Glutamatergic neuron (in vitro differentiated cells): ENCODE data around the gene TACC2. TPM values are rescaled to one million over a fixed set of nuclear protein-coding genes. Genes with fewer than 3 reads are reported as not detected.

Experiments used
- DNase-seq: peaks from one replicate; pipeline ENCODE4 v3.0.0; 2022
- H3K27ac Mint-ChIP-seq: one replicate; pipeline ENCODE4 v1.8.0; 2020; ENCODE audit warnings: mild to moderate bottlenecking, mixed read lengths, inconsistent platforms; ENCODE audit not compliant: unreplicated experiment
- H3K27me3 Mint-ChIP-seq: one replicate; pipeline ENCODE4 v1.8.0; 2020; ENCODE audit warnings: mild to moderate bottlenecking, moderate library complexity, mixed read lengths, inconsistent platforms; ENCODE audit not compliant: unreplicated experiment
- H3K36me3 Mint-ChIP-seq: one replicate; pipeline ENCODE4 v1.8.0; 2020; ENCODE audit warnings: mild to moderate bottlenecking, mixed read lengths, inconsistent platforms; ENCODE audit not compliant: unreplicated experiment
- H3K4me1 Mint-ChIP-seq: one replicate; pipeline ENCODE4 v1.8.0; 2020; ENCODE audit warnings: mild to moderate bottlenecking, low read depth, mixed read lengths, inconsistent platforms; ENCODE audit not compliant: unreplicated experiment
- H3K4me3 Mint-ChIP-seq: one replicate; pipeline ENCODE4 v1.8.0; 2020; ENCODE audit warnings: mild to moderate bottlenecking, mixed read lengths, inconsistent platforms; ENCODE audit not compliant: unreplicated experiment
- H3K9me3 Mint-ChIP-seq: one replicate; pipeline ENCODE4 v1.8.0; 2020; ENCODE audit warnings: mild to moderate bottlenecking, moderate library complexity, mixed read lengths, inconsistent platforms; ENCODE audit not compliant: unreplicated experiment
- total RNA-seq: library from RNA; stranded (reverse); fragmentation: NEBNext Ultra II Directional; extraction: Animal tissue kit (Norgen Biotek cat#: 25700); gene quantifications from one replicate; pipeline ENCODE4 v1.2.1, GENCODE V29; 2021; ENCODE audit not compliant: unreplicated experiment
- TF ChIP-seq, protein P1 (sequence below): fragments of 200-600 bp; sonication (generic); IDR thresholded peaks from one replicate; pipeline ENCODE4 v1.5.0; 2021; ENCODE audit not compliant: partially characterized antibody, unreplicated experiment

TACC2 gene
- total RNA-seq, 1 donor from 2014 or later = 499 TPM

DNA sequence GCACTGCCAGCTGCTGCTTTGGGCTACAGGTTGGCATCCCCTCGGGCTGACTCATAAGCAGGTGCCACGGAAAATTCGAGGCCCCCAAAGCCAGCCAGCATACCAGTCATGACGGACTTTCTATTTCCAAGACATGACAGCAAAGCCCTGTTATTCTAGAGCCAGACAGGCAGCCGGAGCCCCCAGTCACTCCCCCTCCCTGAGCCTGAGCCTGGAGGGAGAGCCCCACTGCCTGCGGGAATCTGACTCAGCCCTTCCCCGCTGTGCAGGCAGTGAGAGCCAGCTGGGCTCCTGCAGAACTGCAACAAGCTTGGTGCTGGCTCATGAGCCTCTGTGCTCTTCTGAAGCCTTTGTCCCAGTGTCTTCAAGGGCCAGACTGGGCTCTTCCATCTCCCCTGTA is 297.9 kb downstream of the TACC2 start:
- H3K9me3 Mint-ChIP-seq = peaks cover 7% of the 10 kb centered on the region
- peak overlapping the region; percentile 65 for H3K27ac Mint-ChIP-seq

DNA sequence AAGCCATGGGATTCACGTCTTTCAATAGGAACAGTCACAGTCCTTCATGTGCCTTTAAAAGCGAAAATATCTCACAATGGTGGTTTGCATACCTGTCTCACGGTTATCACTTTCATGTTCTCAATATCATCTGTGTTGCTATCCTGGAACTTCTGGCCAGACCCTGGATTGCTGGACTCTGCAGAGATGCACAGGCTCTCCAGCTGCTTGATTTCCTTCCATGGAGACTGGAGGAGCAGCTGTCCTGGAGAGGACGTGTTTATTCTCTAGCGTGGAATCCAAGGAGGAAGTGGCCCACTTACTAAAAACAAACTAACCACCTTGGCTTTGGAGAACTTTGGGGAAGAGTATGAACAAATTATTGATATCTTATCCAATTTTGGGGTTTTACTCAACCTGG is 298.6 kb downstream of the TACC2 start:
- TF ChIP-seq, protein P1, sequence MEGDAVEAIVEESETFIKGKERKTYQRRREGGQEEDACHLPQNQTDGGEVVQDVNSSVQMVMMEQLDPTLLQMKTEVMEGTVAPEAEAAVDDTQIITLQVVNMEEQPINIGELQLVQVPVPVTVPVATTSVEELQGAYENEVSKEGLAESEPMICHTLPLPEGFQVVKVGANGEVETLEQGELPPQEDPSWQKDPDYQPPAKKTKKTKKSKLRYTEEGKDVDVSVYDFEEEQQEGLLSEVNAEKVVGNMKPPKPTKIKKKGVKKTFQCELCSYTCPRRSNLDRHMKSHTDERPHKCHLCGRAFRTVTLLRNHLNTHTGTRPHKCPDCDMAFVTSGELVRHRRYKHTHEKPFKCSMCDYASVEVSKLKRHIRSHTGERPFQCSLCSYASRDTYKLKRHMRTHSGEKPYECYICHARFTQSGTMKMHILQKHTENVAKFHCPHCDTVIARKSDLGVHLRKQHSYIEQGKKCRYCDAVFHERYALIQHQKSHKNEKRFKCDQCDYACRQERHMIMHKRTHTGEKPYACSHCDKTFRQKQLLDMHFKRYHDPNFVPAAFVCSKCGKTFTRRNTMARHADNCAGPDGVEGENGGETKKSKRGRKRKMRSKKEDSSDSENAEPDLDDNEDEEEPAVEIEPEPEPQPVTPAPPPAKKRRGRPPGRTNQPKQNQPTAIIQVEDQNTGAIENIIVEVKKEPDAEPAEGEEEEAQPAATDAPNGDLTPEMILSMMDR = no peak
- Mint-ChIP-seq H3K36me3 (peaks cover 7% of the 10 kb centered on the region), H3K4me3 (no peak overlapping the region), H3K4me1 (peaks cover 21% of the 10 kb centered on the region), H3K27me3 (peaks cover 7% of the 10 kb centered on the region), H3K9me3 (peaks cover 7% of the 10 kb centered on the region), H3K27ac (no peak overlapping the region)
- no peak for DNase-seq

More for the DNA sequence above, 297.9 kb downstream of the TACC2 start:
- Mint-ChIP-seq H3K4me3 (no peak overlapping the region), H3K27me3 (peaks cover 7% of the 10 kb centered on the region), H3K4me1 (peaks cover 25% of the 10 kb centered on the region), H3K36me3 (peaks cover 7% of the 10 kb centered on the region)
- TF ChIP-seq, protein P1 = no peak
- DNase-seq = peak; percentile 60

DNA sequence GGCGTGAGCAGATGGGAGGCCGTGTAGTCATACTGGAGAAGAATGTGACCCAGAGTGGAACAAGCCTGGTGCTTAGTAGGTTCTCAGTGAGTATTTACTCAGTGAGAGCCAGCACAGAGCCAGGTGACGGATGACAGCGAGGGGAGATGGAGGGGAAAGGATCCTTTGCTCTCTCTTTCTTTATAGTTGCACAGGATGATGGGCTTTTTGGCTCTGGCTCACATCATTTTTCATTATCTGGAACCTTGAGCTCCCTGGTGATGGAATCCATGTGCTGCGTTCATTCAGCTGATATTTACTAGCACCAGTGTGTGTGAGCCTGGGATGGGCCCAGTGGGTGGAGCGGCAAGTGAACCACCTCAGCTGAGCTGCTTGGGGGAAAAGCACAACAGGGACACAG is 299.3 kb downstream of the TACC2 start:
- peaks cover 5% of the 10 kb centered on the region for H3K36me3 Mint-ChIP-seq
- DNase-seq = no peak
- H3K9me3 Mint-ChIP-seq = peaks cover 7% of the 10 kb centered on the region
- TF ChIP-seq, protein P1 = no peak
- H3K27me3 Mint-ChIP-seq = peaks cover 8% of the 10 kb centered on the region
- no peak overlapping the region for H3K4me3 Mint-ChIP-seq
- H3K4me1 Mint-ChIP-seq = peaks cover 18% of the 10 kb centered on the region
- no peak overlapping the region for H3K27ac Mint-ChIP-seq

DNA sequence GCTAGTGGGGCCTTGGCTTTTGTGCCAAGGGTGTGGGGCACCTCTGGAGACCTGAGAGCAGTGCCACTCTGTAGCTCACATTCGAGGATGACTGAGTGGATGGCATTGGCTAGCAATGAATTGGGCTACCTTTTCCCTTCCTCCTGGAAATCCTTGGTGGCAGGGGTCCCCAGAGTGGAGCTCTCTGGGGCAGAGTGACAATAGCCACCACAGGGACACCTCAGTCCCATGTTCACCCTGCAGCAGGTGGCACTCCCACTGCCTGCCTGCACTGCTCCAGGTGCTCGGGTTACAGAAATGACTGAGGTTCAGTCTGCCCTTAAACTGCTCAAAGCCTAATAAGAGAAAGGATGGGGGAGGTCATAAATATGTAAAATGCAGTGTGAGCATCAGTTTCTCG is 300.0 kb downstream of the TACC2 start:
- H3K4me3 Mint-ChIP-seq = no peak overlapping the region
- no peak overlapping the region for H3K27ac Mint-ChIP-seq
- TF ChIP-seq, protein P1 = no peak
- H3K27me3 Mint-ChIP-seq = peaks cover 9% of the 10 kb centered on the region
- peaks cover 18% of the 10 kb centered on the region for H3K4me1 Mint-ChIP-seq
- no peak for DNase-seq
- peaks cover 7% of the 10 kb centered on the region for H3K9me3 Mint-ChIP-seq
- H3K36me3 Mint-ChIP-seq = no peaks in the 10 kb centered on the region

DNA sequence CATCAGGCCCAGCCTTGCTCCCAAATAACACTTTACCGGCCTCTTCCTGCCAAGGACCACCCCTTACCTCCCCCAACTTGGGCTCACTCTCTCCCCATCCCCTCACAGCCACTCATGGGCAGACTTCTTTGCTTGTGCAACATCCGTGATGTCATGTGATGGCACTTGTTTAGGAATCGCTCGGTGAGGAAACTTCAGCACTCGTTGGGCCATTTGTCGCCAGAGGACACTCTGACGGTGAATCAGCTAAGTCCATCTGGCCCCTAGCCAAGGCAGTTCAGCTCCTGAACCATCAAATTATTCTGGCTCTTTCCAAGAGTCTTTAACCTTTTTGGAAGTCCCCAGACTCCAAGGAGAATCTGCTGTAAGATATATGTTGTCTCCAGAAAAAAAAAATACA is 301.4 kb downstream of the TACC2 start:
- TF ChIP-seq, protein P1 = no peak
- H3K9me3 Mint-ChIP-seq = peaks cover 5% of the 10 kb centered on the region
- H3K27ac Mint-ChIP-seq = no peak overlapping the region
- H3K27me3 Mint-ChIP-seq = peaks cover 9% of the 10 kb centered on the region
- H3K4me3 Mint-ChIP-seq = no peak overlapping the region
- H3K36me3 Mint-ChIP-seq = no peaks in the 10 kb centered on the region
- no peak for DNase-seq
- H3K4me1 Mint-ChIP-seq = peaks cover 18% of the 10 kb centered on the region
